GM18873 (cell line): ENCODE results near the gene RBPJ.
"Not testable (repeated sequence)": the region's sequence is repeated elsewhere in the genome, so short reads cannot be mapped to it uniquely, and the experiment has no call there.

Source experiments
- ATAC-seq: cut with Tn5 transposase; IDR thresholded peaks from one replicate; pipeline ENCODE4 v1.9.1; 2021; ENCODE audit warnings: mild to moderate bottlenecking, moderate library complexity, moderate number of reproducible peaks; ENCODE audit not compliant: unreplicated experiment, low FRiP score

The RBPJ gene

GRCh38 chr4:26300314-26301307, 20.2 kb upstream of the RBPJ start:
- ATAC-seq = no peak

- no peak for ATAC-seq
Observed at GRCh38 chr4:26302031-26302899, 18.5 kb upstream of the RBPJ start.

- ATAC-seq = no peak
Observed at GRCh38 chr4:26303008-26303407, 17.8 kb upstream of the RBPJ start.

GRCh38 chr4:26307037-26307800, 13.6 kb upstream of the RBPJ start:
- ATAC-seq = no peak

GRCh38 chr4:26308568-26308967, 12.2 kb upstream of the RBPJ start:
- ATAC-seq = no peak

GRCh38 chr4:26310264-26310663, 10.6 kb upstream of the RBPJ start:
- no peak for ATAC-seq

- ATAC-seq = no peak
Observed at GRCh38 chr4:26311633-26312032, 9.2 kb upstream of the RBPJ start.

- ATAC-seq = not testable (repeated sequence)
Observed at GRCh38 chr4:26315316-26315932, 5.4 kb upstream of the RBPJ start.

- no peak for ATAC-seq
Observed at GRCh38 chr4:26317766-26318165, 3.0 kb upstream of the RBPJ start.

GRCh38 chr4:26319467-26319948, 1.3 kb upstream of the RBPJ start:
- ATAC-seq = peak; percentile 71

- peak; percentile 12 for ATAC-seq
Observed at GRCh38 chr4:26319949-26320537, 771 bp upstream of the RBPJ start.

GRCh38 chr4:26321373-26322221, 783 bp downstream of the RBPJ start:
- no peak for ATAC-seq

- ATAC-seq = no peak
Observed at GRCh38 chr4:26322346-26322745, 1.5 kb downstream of the RBPJ start.

- no peak for ATAC-seq
Observed at GRCh38 chr4:26323821-26324220, 3.0 kb downstream of the RBPJ start.

- no peak for ATAC-seq
Observed at GRCh38 chr4:26325191-26325590, 4.4 kb downstream of the RBPJ start.

GRCh38 chr4:26326791-26327190, 6.0 kb downstream of the RBPJ start:
- no peak for ATAC-seq

GRCh38 chr4:26330186-26330787, 9.5 kb downstream of the RBPJ start:
- ATAC-seq = peak; percentile 71

- ATAC-seq = no peak
Observed at GRCh38 chr4:26330946-26331345, 10.1 kb downstream of the RBPJ start.
